ENCODE results near the gene MOB3B.
"Not testable (repeated sequence)": the region's sequence is repeated elsewhere in the genome, so short reads cannot be mapped to it uniquely, and the experiment has no call there.

The MOB3B gene

GRCh38 chr9:27514551-27514950 is 15.1 kb downstream of the MOB3B start:
- no peak for DNase-seq

DNA sequence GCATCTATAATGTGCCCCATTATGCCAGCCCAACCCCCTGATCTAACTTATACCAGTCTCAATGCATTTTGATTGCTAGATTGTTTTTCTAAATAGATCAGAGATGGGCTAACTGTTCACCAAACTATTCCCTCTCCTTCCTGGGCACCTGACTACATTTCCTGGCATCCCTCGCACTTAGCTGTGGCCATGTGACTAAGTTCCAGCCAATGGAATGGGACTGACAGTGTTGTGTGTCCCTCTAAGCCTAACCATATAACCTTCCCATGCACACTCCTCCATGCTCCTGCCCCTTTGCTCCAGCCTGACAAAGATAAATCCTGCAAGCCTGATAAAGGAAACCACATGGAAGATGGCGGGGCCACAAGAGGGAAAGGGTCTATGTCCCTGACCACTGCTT is 17.8 kb downstream of the MOB3B start:
- DNase-seq = no peak

- no peak for DNase-seq
Observed at GRCh38 chr9:27510780-27511179, 18.8 kb downstream of the MOB3B start.

- DNase-seq = no peak
Observed at GRCh38 chr9:27506981-27507380, 22.6 kb downstream of the MOB3B start.

GRCh38 chr9:27505744-27506161 is 23.9 kb downstream of the MOB3B start:
- no peak for DNase-seq

DNA sequence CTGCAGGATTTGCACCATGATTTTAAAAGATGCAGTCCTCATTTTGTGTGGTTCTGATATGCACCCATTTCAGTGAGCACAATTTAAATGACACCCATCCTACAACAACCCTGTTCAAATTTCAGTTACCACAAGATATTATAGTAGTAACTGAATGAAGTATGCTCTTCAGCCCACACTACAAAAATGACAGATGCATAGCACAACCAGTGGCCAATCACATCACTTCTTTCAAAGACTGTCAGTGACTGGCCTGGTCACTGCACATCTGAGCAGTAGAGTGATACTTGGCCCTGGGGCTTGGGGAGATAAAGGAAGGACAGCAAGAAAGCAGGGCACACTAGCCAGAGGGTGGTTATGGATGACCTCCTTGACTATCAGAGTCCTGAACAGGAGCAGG is 25.4 kb downstream of the MOB3B start:
- DNase-seq = no peak

GRCh38 chr9:27503623-27504022 is 26.0 kb downstream of the MOB3B start:
- DNase-seq = no peak

DNA sequence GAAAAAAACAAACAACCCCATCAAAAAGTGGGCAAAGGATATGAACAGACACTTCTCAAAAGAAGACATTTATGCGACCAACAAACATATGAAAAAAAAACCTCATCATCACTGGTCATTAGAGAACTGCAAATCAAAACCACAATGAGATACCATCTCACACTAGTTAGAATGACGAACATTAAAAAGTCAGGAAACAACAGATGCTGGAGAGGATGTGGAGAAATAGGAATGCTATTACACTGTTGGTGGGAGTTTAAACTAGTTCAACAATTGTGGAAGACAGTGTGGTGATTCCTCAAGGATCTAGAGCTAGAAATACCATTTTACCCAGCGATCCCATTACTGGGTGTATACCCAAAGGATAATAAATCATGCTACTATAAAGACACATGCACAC is 28.7 kb downstream of the MOB3B start:
- DNase-seq = not testable (repeated sequence)

DNA sequence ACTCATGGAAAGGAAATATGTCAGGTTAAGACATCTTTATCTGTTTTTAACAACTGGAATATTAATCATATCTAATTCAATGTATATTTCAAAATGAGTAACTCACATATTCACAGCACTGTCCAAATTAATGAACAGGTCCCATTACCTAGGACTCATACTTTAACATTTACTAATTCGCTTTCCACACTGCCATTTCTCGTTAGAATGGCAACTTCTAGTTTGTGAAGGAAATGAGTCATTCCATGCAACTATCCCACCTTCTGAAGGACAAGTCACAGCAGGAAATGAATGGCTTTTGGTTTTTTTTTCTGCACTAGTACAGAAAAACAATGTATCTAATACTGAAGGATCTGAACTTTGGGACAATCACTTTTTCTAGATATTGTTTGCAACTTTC is 30.2 kb downstream of the MOB3B start:
- no peak for DNase-seq

- DNase-seq = no peak
Observed at GRCh38 chr9:27497883-27498417, 31.7 kb downstream of the MOB3B start.

DNA sequence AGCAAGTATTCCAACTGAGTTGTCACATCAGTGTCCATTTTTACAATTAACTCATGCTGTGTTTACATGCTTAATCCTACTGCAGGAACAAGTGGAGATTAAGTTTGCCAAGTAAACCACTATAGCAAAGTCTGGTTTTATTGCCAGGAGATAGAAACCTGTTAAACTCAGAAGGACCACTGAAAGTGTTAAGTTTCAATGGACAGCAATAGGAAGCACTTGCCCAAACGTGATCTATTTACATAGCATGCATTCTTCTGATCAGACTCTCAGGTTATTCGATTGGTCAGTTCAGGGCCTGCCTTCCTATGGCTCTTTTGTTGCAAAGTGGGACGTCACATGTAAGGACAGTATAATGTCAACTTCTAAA is 33.5 kb downstream of the MOB3B start:
- no peak for DNase-seq

- DNase-seq = no peak
Observed at GRCh38 chr9:27495480-27496134, 34.0 kb downstream of the MOB3B start.

GRCh38 chr9:27491154-27491553 is 38.5 kb downstream of the MOB3B start:
- no peak for DNase-seq

DNA sequence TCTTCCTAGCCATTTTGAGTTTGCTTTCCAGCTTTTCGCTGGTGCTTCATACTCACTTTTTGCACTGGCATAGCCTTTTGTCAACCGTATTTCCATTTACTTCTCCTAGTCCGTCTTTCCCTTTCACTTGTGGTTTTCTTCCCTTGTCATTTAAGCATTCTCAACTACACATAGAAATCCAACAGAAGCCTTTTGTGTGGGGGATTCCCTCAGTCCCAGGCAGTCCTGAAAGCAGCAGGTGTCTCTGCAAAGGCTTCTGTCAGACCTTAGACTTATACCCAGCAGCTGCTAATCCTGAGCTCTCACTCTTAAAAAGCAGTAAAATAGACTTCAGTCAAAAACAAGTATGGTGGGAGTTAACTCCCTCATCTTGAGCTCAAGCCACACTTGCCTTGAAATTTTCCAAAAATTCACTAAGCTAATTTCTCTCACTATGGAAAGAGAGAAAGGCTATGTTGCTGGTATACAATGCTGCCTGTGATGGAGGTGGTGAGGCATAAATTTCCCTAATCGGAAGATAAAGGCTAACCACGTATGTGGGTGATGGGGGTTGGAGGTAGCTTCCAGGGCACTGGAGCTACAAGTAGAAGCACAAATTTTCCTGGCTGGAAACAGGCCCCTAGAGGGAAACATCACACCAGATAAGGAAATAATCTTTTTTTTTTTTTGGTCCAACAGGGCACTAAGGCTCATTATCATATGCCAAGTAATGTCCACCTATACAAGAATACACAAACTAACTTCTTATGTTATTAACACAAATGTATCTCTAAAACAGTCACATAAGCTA is 40.3 kb downstream of the MOB3B start:
- no peak for DNase-seq

DNA sequence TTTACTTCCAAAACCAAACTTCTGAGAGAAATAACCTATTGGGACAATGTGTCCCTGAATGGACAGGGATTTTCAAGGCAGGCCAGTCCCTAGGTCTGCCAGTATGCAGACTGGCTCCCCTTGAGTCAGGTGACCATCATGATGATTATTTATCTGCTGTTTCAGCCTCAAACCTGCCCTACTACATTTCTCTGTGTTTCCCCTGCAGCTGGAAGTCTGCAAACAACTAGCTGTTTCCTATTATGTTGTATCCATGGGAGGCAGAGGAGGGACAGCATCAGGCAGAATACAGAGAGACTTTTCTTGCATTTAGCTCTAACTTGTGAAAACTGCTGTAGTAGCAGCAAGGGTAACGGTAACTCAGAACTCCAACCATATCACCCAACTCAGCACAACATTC is 41.7 kb downstream of the MOB3B start:
- no peak for DNase-seq

- DNase-seq = no peak
Observed at GRCh38 chr9:27487128-27487640, 42.4 kb downstream of the MOB3B start.

DNA sequence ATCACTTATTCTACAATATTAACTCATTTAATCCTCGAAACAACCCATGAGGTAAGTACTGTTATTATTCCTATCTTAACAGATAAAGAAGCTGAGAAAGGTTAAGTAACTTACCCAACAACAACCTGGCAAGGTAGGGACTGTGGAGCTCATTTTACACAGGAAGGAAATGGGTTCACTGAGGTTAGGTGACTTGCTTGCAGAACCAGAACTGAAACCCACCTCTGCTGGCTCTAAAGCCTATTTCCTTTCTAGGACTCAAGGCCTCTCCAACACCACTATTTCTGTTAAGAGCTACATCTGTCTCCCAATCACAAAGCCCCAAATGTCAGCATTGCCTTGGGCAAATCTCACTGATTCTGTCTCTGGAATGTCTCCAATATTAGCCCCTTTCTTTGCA is 44.5 kb downstream of the MOB3B start:
- DNase-seq = no peak

GRCh38 chr9:27483576-27483975 is 46.0 kb downstream of the MOB3B start:
- DNase-seq = no peak

- DNase-seq = no peak
Observed at GRCh38 chr9:27482709-27483108, 46.9 kb downstream of the MOB3B start.

DNA sequence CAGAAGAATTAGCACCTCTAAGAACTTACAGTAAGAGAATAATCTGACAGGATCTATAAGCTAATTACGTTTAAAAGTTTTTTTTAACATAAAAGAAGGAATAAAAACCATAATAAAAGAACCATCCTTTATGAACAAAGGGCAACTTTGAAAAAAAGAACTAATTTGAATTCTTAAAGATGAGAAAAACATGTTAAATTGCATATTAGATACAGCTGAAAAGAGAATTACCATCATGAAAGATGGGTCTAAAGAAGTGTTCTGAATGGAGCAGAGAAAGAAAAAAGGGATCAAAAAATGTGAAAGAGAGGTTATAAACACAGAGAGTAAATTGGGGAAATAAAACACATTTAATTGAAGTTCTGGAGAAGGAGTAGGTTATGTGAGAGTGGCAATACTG is 51.3 kb downstream of the MOB3B start:
- no peak for DNase-seq

DNA sequence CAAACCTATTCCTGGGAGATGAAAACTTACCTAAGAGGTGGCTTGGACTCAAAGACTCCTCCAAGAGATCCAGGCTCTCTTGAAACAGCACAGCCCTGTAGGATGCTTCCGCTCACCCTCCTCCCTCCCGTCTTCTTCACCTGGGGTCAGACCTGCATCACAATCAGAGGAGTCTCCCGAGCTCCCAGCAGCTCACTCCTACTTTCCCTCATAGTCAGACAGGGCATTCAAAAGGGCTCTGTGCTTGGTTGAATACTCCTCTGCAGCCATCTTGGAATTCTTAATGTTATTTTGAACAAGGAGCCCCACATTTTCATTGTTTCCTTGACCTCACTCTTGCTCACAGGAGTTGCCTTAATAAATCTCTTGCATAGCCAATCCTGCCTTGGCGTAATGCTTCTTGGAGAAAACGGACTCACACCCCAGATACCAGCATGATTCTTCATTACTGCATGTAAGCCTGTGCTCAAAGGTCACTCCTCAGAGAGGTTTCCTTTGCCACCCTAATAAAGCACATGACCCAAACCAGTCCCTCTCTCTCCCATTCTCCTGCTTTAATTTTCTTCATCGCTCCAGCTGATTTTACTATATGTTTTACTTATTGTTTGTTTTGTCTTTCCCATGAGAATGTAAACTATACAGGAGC is 52.6 kb downstream of the MOB3B start:
- no peak for DNase-seq

DNA sequence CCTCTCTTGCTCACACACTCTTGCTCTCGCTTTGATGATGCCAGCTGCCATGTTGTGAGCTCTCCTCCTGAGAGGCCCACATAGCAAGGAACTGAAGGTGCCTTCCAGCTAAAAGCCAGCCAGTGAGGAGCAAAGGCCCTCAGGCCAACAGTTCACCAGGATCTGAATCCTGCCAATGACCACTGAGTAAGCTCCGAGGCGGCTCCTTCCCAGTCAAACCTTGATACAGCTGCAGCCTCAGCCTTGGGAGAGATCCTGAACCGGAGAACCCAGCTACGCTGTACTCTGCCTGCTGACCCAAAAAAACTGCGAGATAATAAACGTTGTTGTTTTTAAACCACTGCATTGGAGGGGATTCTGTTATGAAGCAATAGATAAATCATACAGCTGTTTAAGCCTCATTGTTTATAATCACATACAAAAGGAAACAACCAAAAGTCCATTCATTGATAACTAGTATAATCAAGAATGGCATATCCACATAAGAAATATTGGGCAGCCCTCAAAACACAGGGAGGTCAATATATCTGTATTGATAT is 54.5 kb downstream of the MOB3B start:
- no peak for DNase-seq

DNA sequence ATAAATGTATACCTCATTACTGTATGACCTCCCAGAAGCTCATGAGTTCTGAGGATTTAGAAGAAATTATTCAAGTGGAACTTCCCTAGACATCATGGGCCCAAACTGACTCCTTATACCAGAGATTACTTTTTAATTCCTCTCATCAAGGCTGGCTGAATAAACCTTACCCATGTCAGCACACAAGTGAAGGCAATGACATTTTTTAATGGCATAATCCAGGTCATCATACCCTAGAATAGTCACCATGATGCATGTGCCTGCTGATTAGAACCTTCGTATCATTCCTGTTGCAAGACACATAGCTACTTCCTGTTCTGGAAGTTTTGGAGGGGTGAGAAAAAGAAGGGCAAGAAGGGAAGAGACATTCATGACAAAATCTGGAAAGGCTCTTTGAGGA is 55.3 kb downstream of the MOB3B start:
- DNase-seq = no peak

All from NCI-H1105 treated with DMSO at 0.1 percent for 48 hours (cell line).